Fibroblast of lung (primary cell): ENCODE data around the gene FUT8. TPM values are rescaled to one million over a fixed set of nuclear protein-coding genes. Genes with fewer than 3 reads are reported as not detected.
"Not testable (repeated sequence)": the region's sequence is repeated elsewhere in the genome, so short reads cannot be mapped to it uniquely, and the experiment has no call there.

Source experiments
- DNase-seq, 2 donors: peaks; one replicate each; pipeline versions ENCODE4 v3.0.0 to v3.0.0-alpha.2; 2010; ENCODE audit warnings: low read depth in 2 of 2
- H2AFZ ChIP-seq: 2 replicates; pipeline ENCODE4 v1.5.1; 2012; ENCODE audit warnings: low read length, control low read depth, inconsistent platforms
- H3K27ac ChIP-seq: 2 replicates; pipeline ENCODE4 v1.5.1; 2011; ENCODE audit warnings: low read length, control low read depth; ENCODE audit not compliant: insufficient read depth
- H3K27me3 ChIP-seq: 2 replicates; pipeline ENCODE4 v1.5.1; 2011; ENCODE audit warnings: mild to moderate bottlenecking, low read length; ENCODE audit not compliant: control insufficient read depth, insufficient read depth
- H3K36me3 ChIP-seq: 2 replicates; pipeline ENCODE4 v1.5.1; 2011; ENCODE audit warnings: low read length; ENCODE audit not compliant: control insufficient read depth, insufficient read depth
- H3K4me1 ChIP-seq: 2 replicates; pipeline ENCODE4 v1.5.1; 2011; ENCODE audit warnings: low read length; ENCODE audit not compliant: control insufficient read depth, insufficient read depth; ENCODE audit errors: extremely low read depth
- H3K4me2 ChIP-seq: 2 replicates; pipeline ENCODE4 v1.5.1; 2011; ENCODE audit warnings: low read length, control low read depth; ENCODE audit not compliant: insufficient read depth; ENCODE audit errors: extremely low read depth
- H3K4me3 ChIP-seq, 4 experiments: fragments of 200-600 bp in 1 of 4; sonication (generic) in 1 of 4; replicated peaks in 1 of 4; 2 replicates each; pipeline ENCODE4 v1.5.1; 2011 to 2016; ENCODE audit warnings: low read length in 4 of 4, low read depth in 3 of 4, mild to moderate bottlenecking in 3 of 4, control low read depth in 2 of 4, inconsistent platforms in 1 of 4, mixed read lengths in 1 of 4; ENCODE audit not compliant: insufficient read depth in 1 of 4; ENCODE audit errors: control extremely low read depth in 1 of 4
- H3K79me2 ChIP-seq: 2 replicates; pipeline ENCODE4 v1.5.1; 2012; ENCODE audit warnings: mild to moderate bottlenecking, low read length, inconsistent platforms; ENCODE audit not compliant: control insufficient read depth, insufficient read depth
- H3K9ac ChIP-seq: 2 replicates; pipeline ENCODE4 v1.5.1; 2011; ENCODE audit warnings: mild to moderate bottlenecking, low read length, control low read depth; ENCODE audit not compliant: insufficient read depth
- H3K9me3 ChIP-seq: 2 replicates; pipeline ENCODE4 v1.5.1; 2012; ENCODE audit warnings: low read depth, low read length; ENCODE audit not compliant: control insufficient read depth, insufficient read depth
- H4K20me1 ChIP-seq: 2 replicates; pipeline ENCODE4 v1.5.1; 2011; ENCODE audit warnings: low read length; ENCODE audit not compliant: control insufficient read depth, insufficient read depth; ENCODE audit errors: extremely low read depth
- EZH2 ChIP-seq: IDR thresholded peaks from 2 replicates; pipeline ENCODE4 v1.5.1; 2012; ENCODE audit warnings: low read length, control low read depth, mild to moderate bottlenecking; ENCODE audit errors: missing control alignments
- polyA plus RNA-seq, 2 donors: library from polyadenylated mRNA; depleted of rRNA in 1 of 2; stranded (reverse) in 1 of 2; unstranded in 1 of 2; fragments of >200 nt; gene quantifications; 2 replicates each; pipeline ENCODE4 v1.2.1, GENCODE V29; 2011 to 2012; ENCODE audit warnings: missing spikeins in 1 of 2
- total RNA-seq: library from RNA; depleted of rRNA; stranded (reverse); fragments of >200 nt; gene quantifications from 2 replicates; pipeline ENCODE4 v1.2.1, GENCODE V29; 2014
- TF ChIP-seq, protein P1 (sequence below), 2 donors: IDR thresholded peaks in 1 of 2; conservative IDR thresholded peaks in 1 of 2; 1 replicate in 1 of 2; 2 replicates in 1 of 2; pipeline ENCODE4 v1.5.1; 2011 to 2012; ENCODE audit warnings: low read length in 2 of 2, control low read depth in 1 of 2, inconsistent platforms in 1 of 2, low read depth in 1 of 2, mild to moderate bottlenecking in 1 of 2

The FUT8 gene
- total and polyA plus RNA-seq, 2 donors (not counting 1 experiment from before 2014, with no cell fraction given): 51.4 to 95.8 TPM

DNA sequence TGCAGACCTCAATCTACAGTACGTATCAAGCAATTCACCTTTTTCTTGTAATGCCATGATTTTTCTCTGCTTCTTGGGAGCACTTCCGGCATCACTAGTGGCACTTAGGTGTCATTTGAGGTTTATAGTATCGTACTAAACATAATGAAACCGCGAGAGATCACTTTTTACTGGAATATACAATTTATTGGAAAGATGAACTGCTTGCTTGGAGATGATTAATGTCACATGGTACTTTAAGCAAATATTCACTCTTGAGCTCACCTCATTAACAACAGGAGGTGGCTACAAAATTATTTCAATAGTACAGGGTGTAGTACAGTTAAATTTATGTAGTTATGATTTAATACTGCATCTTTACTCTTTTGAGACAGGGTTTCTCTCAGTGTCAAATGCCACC, 11.5 kb downstream of the FUT8 start:
- H3K27ac ChIP-seq: no peak overlapping the region
- H3K4me2 ChIP-seq: no peak overlapping the region
- peaks cover 8% of the 10 kb centered on the region for H3K79me2 ChIP-seq
- peaks cover 7% of the 10 kb centered on the region for H3K4me1 ChIP-seq
- no peaks in the 10 kb centered on the region for H3K27me3 ChIP-seq
- TF ChIP-seq, protein P1, sequence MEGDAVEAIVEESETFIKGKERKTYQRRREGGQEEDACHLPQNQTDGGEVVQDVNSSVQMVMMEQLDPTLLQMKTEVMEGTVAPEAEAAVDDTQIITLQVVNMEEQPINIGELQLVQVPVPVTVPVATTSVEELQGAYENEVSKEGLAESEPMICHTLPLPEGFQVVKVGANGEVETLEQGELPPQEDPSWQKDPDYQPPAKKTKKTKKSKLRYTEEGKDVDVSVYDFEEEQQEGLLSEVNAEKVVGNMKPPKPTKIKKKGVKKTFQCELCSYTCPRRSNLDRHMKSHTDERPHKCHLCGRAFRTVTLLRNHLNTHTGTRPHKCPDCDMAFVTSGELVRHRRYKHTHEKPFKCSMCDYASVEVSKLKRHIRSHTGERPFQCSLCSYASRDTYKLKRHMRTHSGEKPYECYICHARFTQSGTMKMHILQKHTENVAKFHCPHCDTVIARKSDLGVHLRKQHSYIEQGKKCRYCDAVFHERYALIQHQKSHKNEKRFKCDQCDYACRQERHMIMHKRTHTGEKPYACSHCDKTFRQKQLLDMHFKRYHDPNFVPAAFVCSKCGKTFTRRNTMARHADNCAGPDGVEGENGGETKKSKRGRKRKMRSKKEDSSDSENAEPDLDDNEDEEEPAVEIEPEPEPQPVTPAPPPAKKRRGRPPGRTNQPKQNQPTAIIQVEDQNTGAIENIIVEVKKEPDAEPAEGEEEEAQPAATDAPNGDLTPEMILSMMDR (conservative IDR thresholded peaks at IDR 0.05 in 1 of 2, IDR thresholded peaks at IDR 0.05 in 1 of 2; ENCODE audit: low read depth in 1 of 2, low read length in 2 of 2): no peak
- TF ChIP-seq EZH2: no peak
- H3K36me3 ChIP-seq: no peaks in the 10 kb centered on the region
- no peak overlapping the region for H3K9ac ChIP-seq
- H4K20me1 ChIP-seq: no peaks in the 10 kb centered on the region
- DNase-seq: no peak
- H3K9me3 ChIP-seq: no peaks in the 10 kb centered on the region
- H2AFZ ChIP-seq: no peak overlapping the region
- no peak overlapping the region for H3K4me3 ChIP-seq

DNA sequence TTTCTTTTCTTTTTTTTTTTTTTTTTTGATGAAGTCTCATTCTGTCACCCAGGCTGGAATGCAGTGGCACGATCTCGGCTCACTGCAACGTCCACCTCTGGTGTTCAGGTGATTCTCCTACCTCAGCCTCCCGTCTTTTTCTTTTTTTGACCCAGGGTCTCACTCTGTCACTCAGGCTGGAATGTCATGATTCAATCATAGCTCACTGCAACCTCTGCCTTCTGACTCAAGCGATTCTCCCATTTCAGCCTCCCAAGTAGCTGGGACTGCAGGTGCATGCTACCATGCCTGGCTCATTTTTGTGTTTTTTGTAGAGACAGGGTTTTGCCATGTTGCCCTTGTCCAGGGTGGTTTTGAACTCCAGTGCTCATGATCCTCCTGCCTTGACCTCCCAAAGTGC, 12.0 kb downstream of the FUT8 start:
- Histone ChIP-seq H3K4me3 (no peak overlapping the region), H3K4me1 (peaks cover 7% of the 10 kb centered on the region), H3K27ac (no peak overlapping the region), H3K9ac (no peak overlapping the region), H3K9me3 (no peaks in the 10 kb centered on the region), H2AFZ (no peak overlapping the region), H3K79me2 (peaks cover 8% of the 10 kb centered on the region), H4K20me1 (no peaks in the 10 kb centered on the region), H3K36me3 (no peaks in the 10 kb centered on the region), H3K4me2 (no peak overlapping the region), H3K27me3 (no peaks in the 10 kb centered on the region)
- TF ChIP-seq EZH2: no peak
- TF ChIP-seq, protein P1 (conservative IDR thresholded peaks at IDR 0.05 in 1 of 2, IDR thresholded peaks at IDR 0.05 in 1 of 2; ENCODE audit: low read depth in 1 of 2, low read length in 2 of 2): no peak
- no peak for DNase-seq

DNA sequence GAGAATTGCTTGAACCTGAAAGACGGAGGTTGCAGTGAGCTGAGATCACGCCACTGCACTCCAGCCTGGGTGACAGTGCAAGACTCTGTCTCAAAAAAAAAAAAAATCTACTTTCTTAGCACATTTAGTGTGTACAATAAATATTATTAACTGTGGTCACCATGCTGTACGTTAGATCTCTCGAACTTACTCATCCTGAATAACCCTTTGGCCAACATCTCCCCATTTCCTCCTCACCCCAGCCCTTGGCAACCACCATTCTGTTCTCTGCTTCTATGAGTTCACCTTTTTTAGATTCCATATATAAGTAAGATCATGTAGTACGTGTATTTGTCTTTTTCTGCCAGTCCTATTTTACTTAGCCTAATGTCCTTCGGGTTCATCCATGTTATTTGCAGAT, 13.4 kb downstream of the FUT8 start:
- H4K20me1 ChIP-seq: no peaks in the 10 kb centered on the region
- TF ChIP-seq, protein P1 (conservative IDR thresholded peaks at IDR 0.05 in 1 of 2, IDR thresholded peaks at IDR 0.05 in 1 of 2; ENCODE audit: low read depth in 1 of 2, low read length in 2 of 2): no peak
- TF ChIP-seq EZH2: no peak

DNA sequence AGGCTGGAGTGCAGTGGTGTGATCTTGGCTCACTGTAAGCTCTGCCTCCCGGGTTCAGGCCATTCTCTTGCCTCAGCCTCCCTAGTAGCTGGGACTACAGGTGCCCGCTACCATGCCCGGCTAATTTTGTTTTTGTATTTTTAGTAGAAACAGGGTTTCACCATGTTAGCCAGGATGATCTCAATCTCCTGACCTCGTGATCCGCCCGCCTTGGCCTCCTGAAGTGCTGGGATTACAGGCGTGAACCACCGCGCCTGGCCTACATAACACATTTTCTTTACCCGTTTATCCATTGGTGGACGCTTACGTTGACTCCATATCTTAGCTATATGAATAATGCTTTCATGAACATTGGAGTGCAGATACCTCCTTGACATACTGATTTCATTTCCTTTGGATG, 14.4 kb downstream of the FUT8 start:
- not testable (repeated sequence) for DNase-seq, H4K20me1 ChIP-seq, H3K27ac ChIP-seq, H3K27me3 ChIP-seq, H3K36me3 ChIP-seq, H3K9me3 ChIP-seq, H3K4me1 ChIP-seq, H3K9ac ChIP-seq, H3K79me2 ChIP-seq, H3K4me3 ChIP-seq, H2AFZ ChIP-seq, H3K4me2 ChIP-seq

More for the DNA sequence above, 13.4 kb downstream of the FUT8 start:
- Histone ChIP-seq H3K27me3 (no peaks in the 10 kb centered on the region), H2AFZ (no peak overlapping the region), H3K27ac (no peak overlapping the region), H3K36me3 (no peaks in the 10 kb centered on the region), H3K4me2 (no peak overlapping the region), H3K79me2 (peaks cover 8% of the 10 kb centered on the region), H3K4me1 (peaks cover 7% of the 10 kb centered on the region), H3K4me3 (no peak overlapping the region), H3K9me3 (no peaks in the 10 kb centered on the region), H3K9ac (no peak overlapping the region)
- DNase-seq: no peak
